ENCODE measurements around the gene PRRG1. TPM values are rescaled to one million over a fixed set of nuclear protein-coding genes. Genes with fewer than 3 reads are reported as not detected.

PRRG1 gene
- total and polyA plus RNA-seq, 8 donors, result 0.75 to 3.2 (median 1.8) TPM

DNA sequence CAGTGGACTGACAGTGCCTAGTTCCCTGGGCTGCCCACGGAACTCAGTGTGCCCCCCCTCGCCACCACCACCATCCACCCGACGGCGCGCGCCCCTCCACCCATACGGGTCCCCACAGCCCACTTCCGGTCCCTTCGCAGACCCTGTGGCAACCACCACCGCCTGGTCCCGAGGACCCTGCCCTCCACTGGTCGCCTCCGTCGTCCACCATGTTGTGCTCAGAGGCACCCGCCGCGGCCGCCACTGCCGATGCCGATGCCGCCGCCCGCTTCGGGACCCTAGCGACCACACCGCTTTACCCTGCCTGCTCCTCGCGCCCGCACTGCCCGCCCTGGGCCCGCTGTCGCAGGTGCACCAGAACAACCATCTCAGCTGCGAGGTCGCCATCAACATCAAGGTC, 155.8 kb downstream of the PRRG1 start:
- H3K9me3 ChIP-seq, result no peaks in the 10 kb centered on the region
- ATAC-seq, result no peak

More for the DNA sequence above, 155.8 kb downstream of the PRRG1 start:
- intact Hi-C loops (cut with DNase I), result loop anchor here in 1 of 3 donors (5.0 kb wide), 1 partner anchor 322 kb away; no protein-coding TSS in a partner anchor
- no peak overlapping the region for H3K4me3 ChIP-seq
- DNase-seq (peak in 1 of 6 donors; percentile 50), FAIRE-seq (no peak)
- H3K27ac ChIP-seq, result no peak overlapping the region
- peaks cover 0 to 2% (median 0%) of the 10 kb centered on the region in 4 donors for H3K27me3 ChIP-seq
- 83 to 95% methylated on average over 35 of the region's 35 CpGs for WGBS, 2 donors
- H3K4me1 ChIP-seq, result no peaks in the 10 kb centered on the region
- no peak for TF ChIP-seq CTCF (IDR thresholded peaks at IDR 0.05)
- no peaks in the 10 kb centered on the region for H3K36me3 ChIP-seq

Other genes with a start within 250 kb of the PRRG1 start
- gene LANCL3, start 222.3 kb downstream of the PRRG1 start, total RNA-seq, result under 1 TPM; 0.03 to 0.09 (median 0.05) TPM
- under 1 TPM in 1 of 2 donors, not detected in 1; under 0.01 TPM for gene LANCL3, start 222.3 kb downstream of the PRRG1 start, polyA plus RNA-seq

Data from pancreas (tissue), 10 donors.